Mesenchymal stem cell (in vitro differentiated cells and primary cell): ENCODE results near the gene AGPAT2.
A peak's percentile ranks its signal among the peaks of the same experiment; 100 is the strongest.

ENCODE experiments used
- DNase-seq: peaks from one replicate; pipeline ENCODE4 v3.0.0-alpha.2; 2013
- H2AFZ ChIP-seq: one replicate; pipeline ENCODE4 v1.6.1; 2013; ENCODE audit warnings: low read depth, mild to moderate bottlenecking, control low read depth, inconsistent platforms, low read length, moderate library complexity
- H2AK5ac ChIP-seq: 2 replicates; pipeline ENCODE4 v1.6.1; 2013; ENCODE audit warnings: low read length, moderate library complexity, mild to moderate bottlenecking, inconsistent platforms; ENCODE audit not compliant: severe bottlenecking
- H2BK120ac ChIP-seq: one replicate; pipeline ENCODE4 v1.6.1; 2013; ENCODE audit warnings: low read depth, mild to moderate bottlenecking, inconsistent platforms, low read length, moderate library complexity
- H2BK12ac ChIP-seq, 2 experiments: one replicate each; pipeline ENCODE4 v1.6.1; 2013; ENCODE audit warnings: inconsistent platforms in 2 of 2, low read length in 2 of 2, mild to moderate bottlenecking in 2 of 2, moderate library complexity in 2 of 2, control low read depth in 1 of 2
- H2BK15ac ChIP-seq: one replicate; pipeline ENCODE4 v1.6.1; 2013; ENCODE audit warnings: mild to moderate bottlenecking, low read depth, inconsistent platforms; ENCODE audit not compliant: poor library complexity, severe bottlenecking
- H2BK5ac ChIP-seq: 2 replicates; pipeline ENCODE4 v1.6.1; 2013; ENCODE audit warnings: low read depth, mild to moderate bottlenecking, low read length, control low read depth, inconsistent platforms; ENCODE audit not compliant: poor library complexity, severe bottlenecking
- H3K14ac ChIP-seq, 2 experiments: one replicate each; pipeline ENCODE4 v1.6.1; 2013; ENCODE audit warnings: inconsistent platforms in 2 of 2, low read length in 2 of 2, control low read depth in 1 of 2, mild to moderate bottlenecking in 1 of 2, moderate library complexity in 1 of 2
- H3K18ac ChIP-seq, 2 experiments: one replicate each; pipeline ENCODE4 v1.6.1; 2013; ENCODE audit warnings: inconsistent platforms in 2 of 2, low read length in 2 of 2, control low read depth in 1 of 2, low read depth in 1 of 2, mild to moderate bottlenecking in 1 of 2
- H3K23ac ChIP-seq, 2 experiments: one replicate each; pipeline ENCODE4 v1.6.1; 2013; ENCODE audit warnings: inconsistent platforms in 2 of 2, low read length in 2 of 2, mild to moderate bottlenecking in 2 of 2, moderate library complexity in 2 of 2, control low read depth in 1 of 2
- H3K27ac ChIP-seq: 2 replicates; pipeline ENCODE4 v1.5.1; 2013; ENCODE audit warnings: mild to moderate bottlenecking, moderate library complexity, low read length, control low read depth, inconsistent platforms; ENCODE audit not compliant: poor library complexity, severe bottlenecking
- H3K27me3 ChIP-seq, 2 experiments: 2 replicates each; pipeline versions ENCODE4 v1.6.1 to v1.7.0; 2013; ENCODE audit warnings: low read length in 2 of 2, mild to moderate bottlenecking in 2 of 2, moderate library complexity in 2 of 2, control low read depth in 1 of 2, inconsistent platforms in 1 of 2; ENCODE audit not compliant: control insufficient read depth in 1 of 2, insufficient read depth in 1 of 2
- H3K36me3 ChIP-seq, 2 experiments: 2 replicates each; pipeline versions ENCODE4 v1.6.1 to v1.7.0; 2013; ENCODE audit warnings: low read length in 2 of 2, control low read depth in 1 of 2, inconsistent platforms in 1 of 2, low read depth in 1 of 2, mild to moderate bottlenecking in 1 of 2; ENCODE audit not compliant: insufficient read depth in 2 of 2, control insufficient read depth in 1 of 2
- H3K4ac ChIP-seq, 2 experiments: one replicate each; pipeline ENCODE4 v1.6.1; 2013; ENCODE audit warnings: inconsistent platforms in 2 of 2, low read length in 2 of 2, mild to moderate bottlenecking in 2 of 2, moderate library complexity in 2 of 2, control low read depth in 1 of 2, low read depth in 1 of 2
- H3K4me1 ChIP-seq: 2 replicates; pipeline ENCODE4 v1.6.1; 2013; ENCODE audit warnings: low read depth, low read length, control low read depth; ENCODE audit not compliant: control insufficient read depth, insufficient read depth
- H3K4me2 ChIP-seq: 2 replicates; pipeline ENCODE4 v1.6.1; 2013; ENCODE audit warnings: low read length, mild to moderate bottlenecking, inconsistent platforms; ENCODE audit not compliant: poor library complexity, severe bottlenecking
- H3K4me3 ChIP-seq, 2 experiments: 2 replicates each; pipeline versions ENCODE4 v1.5.1 to v1.7.0; 2013; ENCODE audit warnings: low read length in 2 of 2, mild to moderate bottlenecking in 2 of 2, control low read depth in 1 of 2, low read depth in 1 of 2; ENCODE audit not compliant: insufficient read depth in 1 of 2
- H3K79me1 ChIP-seq: replicated peaks from 2 replicates; pipeline ENCODE4 v1.6.1; 2013; ENCODE audit warnings: mild to moderate bottlenecking, control low read depth, low read length, inconsistent platforms; ENCODE audit not compliant: poor library complexity, severe bottlenecking
- H3K9ac ChIP-seq: 2 replicates; pipeline ENCODE4 v1.7.0; 2013; ENCODE audit warnings: mild to moderate bottlenecking, low read length, moderate library complexity
- H3K9me3 ChIP-seq: 2 replicates; pipeline ENCODE4 v1.7.0; 2013; ENCODE audit warnings: mild to moderate bottlenecking, low read length; ENCODE audit not compliant: control insufficient read depth
- H4K8ac ChIP-seq: one replicate; pipeline ENCODE4 v1.6.1; 2013; ENCODE audit warnings: inconsistent platforms, mild to moderate bottlenecking, low read length, moderate library complexity
- H4K91ac ChIP-seq: one replicate; pipeline ENCODE4 v1.6.1; 2013; ENCODE audit warnings: mild to moderate bottlenecking, low read length, inconsistent platforms
- WGBS: methylation state at CpG from one replicate; pipeline ENCODE4 v1.1.7; 2013; ENCODE audit warnings: mixed read lengths; 5-methylcytosine and 5-hydroxymethylcytosine counted together

The AGPAT2 gene

DNA sequence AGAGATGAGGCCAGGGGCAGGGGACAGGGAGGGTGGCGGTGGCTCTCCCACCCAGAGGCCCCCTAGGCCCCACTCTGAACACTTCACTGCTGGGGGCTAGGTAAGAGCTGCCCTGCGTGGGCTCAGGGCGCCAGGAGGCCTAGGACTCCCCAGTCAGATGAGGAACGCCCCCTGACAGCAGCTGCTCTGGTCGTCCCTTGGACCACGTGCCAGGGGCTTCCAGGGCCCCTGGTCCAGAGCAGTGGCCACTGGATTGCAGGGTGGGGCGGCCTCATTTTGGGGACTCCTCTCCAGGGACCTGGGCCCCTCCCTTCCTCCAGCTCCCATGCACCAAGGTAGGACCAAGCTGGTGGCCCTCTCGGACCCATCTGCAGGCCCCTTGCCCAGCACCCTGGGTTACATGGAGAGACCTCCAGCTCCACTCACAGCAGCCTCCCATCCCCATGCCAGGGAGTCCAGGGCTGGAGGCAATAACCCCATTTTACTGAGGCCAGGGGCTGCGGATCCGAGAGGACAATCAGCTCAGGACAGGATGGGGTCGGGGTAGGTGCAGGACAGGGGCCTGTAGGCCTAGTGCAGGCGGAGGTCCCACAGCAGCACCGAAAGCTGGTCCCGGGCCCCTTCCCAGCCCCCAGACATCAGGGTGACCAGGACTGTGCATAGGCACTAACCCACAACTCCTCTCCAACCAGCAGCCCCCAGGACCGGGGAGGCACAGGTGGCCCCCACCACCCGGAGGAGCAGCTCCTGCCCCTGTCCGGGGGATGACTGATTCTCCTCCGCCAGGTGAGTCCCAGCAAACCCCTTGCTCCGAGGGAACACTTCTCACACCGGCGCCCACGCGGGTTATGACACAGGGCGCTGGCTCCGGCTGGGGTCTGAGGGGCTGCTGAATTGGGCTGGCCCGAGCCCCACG is 23.0 kb downstream of the AGPAT2 start:
- no peak overlapping the region for H2BK120ac ChIP-seq
- H3K23ac ChIP-seq, result no peak overlapping the region
- H4K91ac ChIP-seq, result no peak overlapping the region
- H3K27ac ChIP-seq, result no peak overlapping the region
- H3K4me3 ChIP-seq, result no peak overlapping the region
- no peak overlapping the region for H3K4me2 ChIP-seq
- H2AFZ ChIP-seq, result no peak overlapping the region
- no peak overlapping the region for H3K4ac ChIP-seq
- peaks cover 0 to 4% of the 10 kb centered on the region in 2 experiments for H3K36me3 ChIP-seq
- H3K9ac ChIP-seq, result no peak overlapping the region
- H4K8ac ChIP-seq, result no peak overlapping the region
- peaks cover 47% of the 10 kb centered on the region for H3K4me1 ChIP-seq
- no peak overlapping the region for H2AK5ac ChIP-seq
- peaks cover 2% of the 10 kb centered on the region for H3K79me1 ChIP-seq
- WGBS, result 89% methylated on average over 26 of the region's 27 CpGs
- DNase-seq, result no peak
- no peaks in the 10 kb centered on the region for H3K9me3 ChIP-seq
- peak overlapping the region; percentile 49 for H2BK15ac ChIP-seq
- H3K27me3 ChIP-seq, result peaks cover 0 to 62% of the 10 kb centered on the region in 2 experiments
- H3K18ac ChIP-seq, result no peak overlapping the region
- no peak overlapping the region for H2BK5ac ChIP-seq
- H2BK12ac ChIP-seq, result no peak overlapping the region
- no peak overlapping the region for H3K14ac ChIP-seq

- Histone ChIP-seq H3K18ac (no peak within 1 kb of the TSS), H2BK120ac (no peak within 1 kb of the TSS), H4K91ac (peak within 1 kb of the TSS; percentile 34), H3K9ac (no peak within 1 kb of the TSS), H2BK15ac (peak within 1 kb of the TSS; percentile 40), H3K14ac (no peak within 1 kb of the TSS), H2BK12ac (peak within 1 kb of the TSS in 1 of 2 experiments; percentile 23), H3K23ac (peak within 1 kb of the TSS in 1 of 2 experiments; percentile 22), H3K4me3 (no peak within 1 kb of the TSS), H3K4me2 (no peak within 1 kb of the TSS), H3K9me3 (no peaks in the 10 kb centered on the region), H3K4ac (no peak within 1 kb of the TSS), H2AFZ (no peak within 1 kb of the TSS), H2AK5ac (no peak within 1 kb of the TSS), H3K79me1 (no peaks in the 10 kb centered on the region), H4K8ac (peak within 1 kb of the TSS; percentile 62), H3K4me1 (peaks cover 34% of the 10 kb centered on the region), H3K27me3 (peaks cover 6 to 66% of the 10 kb centered on the region in 2 experiments), H3K36me3 (no peaks in the 10 kb centered on the region), H3K27ac (no peak within 1 kb of the TSS), H2BK5ac (no peak within 1 kb of the TSS)
- 80% methylated on average over 38 of the region's 38 CpGs for WGBS
- DNase-seq, result no peak
These were observed 24.3 kb downstream of the AGPAT2 start, which contains the start of gene EGFL7 for GRCh38 chr9:136662656-136663581. TSS of gene EGFL7 (plus strand) at chr9:136662916. CDS start at chr9:136668283, 5,367 bp downstream.

DNA sequence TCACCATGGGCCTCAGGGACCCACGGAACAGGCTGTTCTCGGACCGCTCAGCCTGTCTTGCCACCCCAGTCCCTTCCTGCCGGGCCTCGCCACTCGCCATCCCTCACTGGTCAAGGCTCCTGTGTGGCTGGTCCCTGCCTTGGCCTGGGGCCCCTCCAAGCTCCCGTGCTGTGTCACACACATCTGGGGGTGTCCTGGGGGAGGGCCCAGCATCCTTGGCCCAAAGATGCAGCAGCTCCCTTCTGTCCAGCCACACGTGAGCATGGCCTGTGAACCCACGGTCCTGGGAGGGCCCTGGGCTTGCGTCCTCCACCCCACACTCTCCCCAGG is 25.0 kb downstream of the AGPAT2 start:
- Histone ChIP-seq H2BK15ac (no peak overlapping the region), H3K9ac (no peak overlapping the region), H4K8ac (peak overlapping the region; percentile 62), H3K18ac (no peak overlapping the region), H2BK12ac (peak overlapping the region in 1 of 2 experiments; percentile 15), H3K14ac (no peak overlapping the region), H3K4ac (no peak overlapping the region), H2AK5ac (no peak overlapping the region), H2AFZ (no peak overlapping the region), H3K36me3 (no peaks in the 10 kb centered on the region), H3K27me3 (peaks cover 12 to 66% of the 10 kb centered on the region in 2 experiments), H3K27ac (no peak overlapping the region), H2BK120ac (no peak overlapping the region), H2BK5ac (no peak overlapping the region), H3K4me1 (peaks cover 28% of the 10 kb centered on the region), H3K4me3 (no peak overlapping the region), H3K79me1 (no peaks in the 10 kb centered on the region), H3K4me2 (no peak overlapping the region), H4K91ac (peak overlapping the region; percentile 34), H3K23ac (no peak overlapping the region), H3K9me3 (no peaks in the 10 kb centered on the region)
- 89% methylated on average over 9 of the region's 10 CpGs for WGBS
- DNase-seq, result no peak
